ENCODE data around the gene FAM184A. TPM values are rescaled to one million over a fixed set of nuclear protein-coding genes. Genes with fewer than 3 reads are reported as not detected.

Gene FAM184A
- total RNA-seq, 1 donor from 2014 or later = 15.4 TPM

GRCh38 chr6:119076576-119077390 is 1.7 kb downstream of the FAM184A start:
- ATAC-seq = no peak
- H3K36me3 ChIP-seq = no peaks in the 10 kb centered on the region
- TF ChIP-seq CTCF (IDR thresholded peaks at IDR 0.05) = no peak
- H3K27me3 ChIP-seq = no peaks in the 10 kb centered on the region
- H3K4me3 ChIP-seq = peak overlapping the region; percentile 80
- no peaks in the 10 kb centered on the region for H3K4me1 ChIP-seq
- H3K9me3 ChIP-seq = no peaks in the 10 kb centered on the region
- no peak for DNase-seq
- H3K27ac ChIP-seq = peak overlapping the region; percentile 85
- intact Hi-C loops (cut with DNase I) = no loop called here

DNA sequence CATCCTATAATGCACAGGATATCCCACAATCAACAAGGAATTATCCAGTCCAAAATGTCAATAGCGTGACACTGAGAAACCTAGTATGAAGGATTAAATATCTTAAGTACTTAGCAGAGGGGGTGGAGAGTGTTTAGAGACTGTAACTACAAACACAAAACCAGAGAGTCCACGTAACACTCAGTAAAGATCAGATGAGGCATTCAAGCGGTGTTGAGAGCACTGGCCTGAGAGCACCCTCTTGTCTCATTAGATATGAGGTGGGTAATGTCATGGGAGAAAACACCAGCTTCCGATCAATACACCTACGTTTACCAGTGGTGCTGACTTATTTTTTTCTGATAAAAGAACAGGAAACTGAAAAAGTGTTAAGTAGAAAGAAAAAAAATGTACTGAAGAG is 2.3 kb downstream of the FAM184A start:
- ATAC-seq = peak; percentile 32
- no peak for DNase-seq
- peak overlapping the region; percentile 85 for H3K27ac ChIP-seq
- H3K36me3 ChIP-seq = no peaks in the 10 kb centered on the region
- H3K4me1 ChIP-seq = no peaks in the 10 kb centered on the region
- peak overlapping the region; percentile 80 for H3K4me3 ChIP-seq
- no peaks in the 10 kb centered on the region for H3K9me3 ChIP-seq
- H3K27me3 ChIP-seq = no peaks in the 10 kb centered on the region
- TF ChIP-seq CTCF (IDR thresholded peaks at IDR 0.05) = no peak
- intact Hi-C loops (cut with DNase I) = no loop called here

DNA sequence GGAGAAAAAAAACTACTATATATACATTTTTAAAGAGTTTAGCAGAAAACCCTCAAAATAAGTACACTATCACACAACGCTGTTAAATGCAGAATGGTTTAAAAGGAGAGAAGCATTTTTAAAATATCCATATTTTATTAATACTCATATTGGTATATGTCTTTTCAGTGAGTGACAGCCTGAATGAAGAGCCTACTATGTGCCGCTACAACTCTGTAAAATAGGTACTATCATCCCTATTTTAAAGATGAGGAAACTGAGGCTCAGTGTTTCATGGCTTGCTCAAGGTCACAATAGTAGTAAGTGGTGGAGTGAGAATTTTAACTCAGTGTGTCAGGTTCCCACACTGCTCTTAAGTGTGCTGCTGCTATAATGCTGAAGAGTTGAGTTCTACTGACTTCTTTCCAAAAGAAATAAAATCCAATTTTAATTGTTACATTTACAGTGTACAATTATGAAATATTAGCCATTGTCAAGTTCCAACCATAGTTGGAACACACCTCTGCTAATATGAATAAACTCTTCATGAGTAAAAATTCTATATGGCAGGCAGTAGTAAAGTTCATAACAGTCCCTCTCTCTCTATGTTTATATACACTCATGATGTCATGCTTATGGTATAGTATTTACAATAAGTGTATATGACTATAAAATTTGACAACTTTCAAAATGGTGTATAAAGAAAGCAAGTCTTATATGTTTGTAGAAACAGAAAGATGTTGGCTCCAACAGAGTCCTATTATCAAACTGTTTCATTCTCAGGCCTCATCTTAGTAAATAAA is 3.1 kb downstream of the FAM184A start:
- H3K27me3 ChIP-seq = no peaks in the 10 kb centered on the region
- no peak overlapping the region for H3K4me3 ChIP-seq
- DNase-seq (no peak), ATAC-seq (no peak)
- no peaks in the 10 kb centered on the region for H3K4me1 ChIP-seq
- peak overlapping the region; percentile 7 for H3K27ac ChIP-seq
- TF ChIP-seq CTCF (IDR thresholded peaks at IDR 0.05) = no peak
- H3K9me3 ChIP-seq = no peaks in the 10 kb centered on the region
- intact Hi-C loops (cut with DNase I) = no loop called here
- H3K36me3 ChIP-seq = no peaks in the 10 kb centered on the region

- Histone ChIP-seq H3K9me3 (no peaks in the 10 kb centered on the region), H3K4me3 (no peak overlapping the region), H3K27ac (no peak overlapping the region), H3K4me1 (no peaks in the 10 kb centered on the region), H3K27me3 (no peaks in the 10 kb centered on the region), H3K36me3 (no peaks in the 10 kb centered on the region)
- DNase-seq (no peak), ATAC-seq (peak; percentile 52)
- intact Hi-C loops (cut with DNase I) = no loop called here
- no peak for TF ChIP-seq CTCF (IDR thresholded peaks at IDR 0.05)
Measured at GRCh38 chr6:119073307-119074051, 5.0 kb downstream of the FAM184A start.

- no peak overlapping the region for H3K4me3 ChIP-seq
- intact Hi-C loops (cut with DNase I) = no loop called here
- DNase-seq (no peak), ATAC-seq (no peak)
- H3K27me3 ChIP-seq = no peaks in the 10 kb centered on the region
- H3K36me3 ChIP-seq = no peaks in the 10 kb centered on the region
- no peaks in the 10 kb centered on the region for H3K4me1 ChIP-seq
- H3K9me3 ChIP-seq = no peaks in the 10 kb centered on the region
- no peak overlapping the region for H3K27ac ChIP-seq
- no peak for TF ChIP-seq CTCF (IDR thresholded peaks at IDR 0.05)
Measured at GRCh38 chr6:119071576-119071975, 6.9 kb downstream of the FAM184A start.
